Measurements from ENCODE around the gene FSCN2. TPM values are rescaled to one million over a fixed set of nuclear protein-coding genes. Genes with fewer than 3 reads are reported as not detected.
A peak's percentile ranks its signal among the peaks of the same experiment; 100 is the strongest.

The FSCN2 gene
- total RNA-seq, 1 donor from 2014 or later: 0.19 TPM

DNA sequence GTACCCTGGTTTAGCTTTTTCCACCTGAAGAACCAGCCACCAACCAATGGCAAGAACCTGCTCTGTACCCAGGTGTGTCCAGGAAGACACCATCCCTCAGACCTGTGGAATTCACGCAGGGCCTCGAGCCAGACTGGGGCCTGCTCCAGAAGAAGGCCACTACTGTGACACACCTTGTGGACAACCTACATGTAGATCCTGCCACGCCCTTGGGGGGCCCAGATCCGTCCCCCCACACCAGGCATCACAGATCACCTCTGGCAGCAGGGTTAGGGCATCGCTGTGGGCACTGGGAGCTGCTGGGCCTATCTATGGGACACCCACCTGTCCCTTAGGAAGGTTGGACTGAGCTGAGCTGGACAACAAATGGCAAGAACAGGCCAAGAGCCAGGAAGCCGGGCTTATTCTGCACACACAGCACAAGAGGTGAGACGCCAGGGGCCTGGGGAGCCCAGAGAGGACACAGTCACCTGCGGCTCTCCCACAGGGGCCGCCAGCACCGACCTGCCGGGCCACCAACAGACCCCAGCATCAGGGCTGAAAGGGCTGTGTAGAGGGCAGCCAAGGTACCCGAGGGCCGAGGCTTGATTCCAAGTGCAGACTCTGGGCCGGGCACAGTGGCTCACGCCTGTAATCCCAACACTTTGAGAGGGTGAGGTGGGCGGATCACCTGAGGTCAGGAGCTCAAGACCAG, 16.3 kb downstream of the FSCN2 start:
- ATAC-seq (no peak), DNase-seq (ENCODE audit: missing footprints) (peak; percentile 68)
- intact Hi-C loops (cut with DNase I): no loop called here

DNA sequence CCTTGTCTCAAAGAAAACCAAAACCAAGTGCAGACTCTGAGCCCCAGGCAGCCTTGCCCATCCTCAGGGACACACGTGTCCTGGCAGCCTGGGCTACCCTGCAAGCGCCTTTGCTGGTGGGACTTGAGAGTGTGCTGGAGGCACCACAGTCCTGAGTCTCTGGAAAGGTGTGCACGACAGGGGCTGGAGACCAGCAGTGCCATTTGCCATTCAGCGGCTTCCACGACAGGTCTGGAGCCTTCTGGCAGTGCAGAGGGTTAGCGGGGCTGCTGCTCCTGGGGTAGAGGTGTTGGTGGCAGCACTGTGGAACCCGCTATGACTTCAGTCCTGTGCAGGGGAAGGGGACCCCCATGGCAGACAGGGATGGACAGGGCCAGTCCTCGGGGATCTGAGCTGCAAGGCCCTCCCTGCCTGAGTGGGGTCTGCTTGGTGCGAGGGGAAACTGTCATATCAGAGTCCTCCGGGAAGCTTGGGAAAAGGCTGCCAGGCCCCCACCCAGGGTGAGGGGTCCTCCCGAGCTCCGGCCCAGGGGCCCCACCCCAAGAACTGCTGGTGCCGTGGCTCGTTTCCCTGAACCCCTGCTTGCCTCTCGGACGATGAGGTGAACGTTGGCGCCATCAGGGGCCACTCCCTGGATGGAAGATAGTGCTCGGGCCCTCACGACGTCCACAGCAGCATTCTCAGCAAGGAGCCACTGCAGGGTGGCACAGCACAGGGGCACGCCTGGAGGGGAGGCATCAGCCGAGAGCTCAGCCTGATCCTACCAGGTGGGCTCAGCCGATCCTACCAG, 17.2 kb downstream of the FSCN2 start:
- DNase-seq (ENCODE audit: missing footprints): no peak
- no peak for ATAC-seq
- intact Hi-C loops (cut with DNase I): no loop called here

- DNase-seq (ENCODE audit: missing footprints) (no peak), ATAC-seq (no peak)
- intact Hi-C loops (cut with DNase I): no loop called here
Observed at GRCh38 chr17:81546906-81547613, 18.9 kb downstream of the FSCN2 start.

DNA sequence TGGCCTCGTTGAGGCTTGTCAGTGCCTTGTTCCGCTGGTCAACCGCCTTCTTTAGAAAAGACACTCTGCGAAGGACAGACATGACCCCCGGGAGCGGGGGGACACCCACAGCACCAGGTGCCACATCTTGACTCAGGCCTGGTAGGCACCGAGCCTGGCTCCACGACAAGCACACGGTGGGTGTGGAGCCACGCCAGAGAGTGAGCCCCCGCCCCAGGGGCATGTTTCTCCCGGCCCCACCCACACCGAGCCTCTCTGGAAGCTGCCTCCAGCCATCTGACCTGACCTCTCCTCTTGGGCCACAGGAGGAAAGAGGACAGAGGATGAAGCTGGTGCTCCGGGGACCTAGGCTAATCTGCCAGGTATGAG, 19.4 kb downstream of the FSCN2 start:
- ATAC-seq (no peak), DNase-seq (ENCODE audit: missing footprints) (no peak)

DNA sequence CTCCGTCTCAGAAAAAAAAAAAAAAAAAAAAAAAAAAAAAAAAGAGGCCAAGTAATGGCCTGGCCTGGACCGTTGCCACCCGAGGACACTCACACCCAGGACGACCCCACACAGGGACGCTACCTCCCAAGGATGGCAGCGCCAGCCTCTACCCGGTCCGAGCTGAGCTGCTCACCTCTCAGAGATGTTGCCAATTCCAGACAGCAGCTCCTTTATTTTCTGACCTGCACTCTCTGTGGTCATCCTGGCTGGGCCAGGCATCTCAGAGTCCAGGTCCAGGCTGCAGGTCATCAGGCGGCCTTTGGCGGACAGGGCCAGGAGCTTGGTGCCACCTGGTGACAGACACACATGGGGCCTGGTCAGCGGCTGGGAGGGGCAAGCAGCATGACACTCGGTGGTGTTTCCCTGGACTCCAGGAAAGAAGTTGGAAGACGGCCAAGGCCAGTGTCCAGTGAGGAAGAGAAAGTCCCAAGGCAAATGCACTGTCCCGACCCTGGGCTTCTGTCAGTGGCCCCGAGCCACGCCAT, 20.9 kb downstream of the FSCN2 start:
- DNase-seq (ENCODE audit: missing footprints): peak; percentile 37
- intact Hi-C loops (cut with DNase I): no loop called here
- ATAC-seq: no peak

More for the DNA sequence above, 19.4 kb downstream of the FSCN2 start:
- intact Hi-C loops (cut with DNase I): no loop called here

DNA sequence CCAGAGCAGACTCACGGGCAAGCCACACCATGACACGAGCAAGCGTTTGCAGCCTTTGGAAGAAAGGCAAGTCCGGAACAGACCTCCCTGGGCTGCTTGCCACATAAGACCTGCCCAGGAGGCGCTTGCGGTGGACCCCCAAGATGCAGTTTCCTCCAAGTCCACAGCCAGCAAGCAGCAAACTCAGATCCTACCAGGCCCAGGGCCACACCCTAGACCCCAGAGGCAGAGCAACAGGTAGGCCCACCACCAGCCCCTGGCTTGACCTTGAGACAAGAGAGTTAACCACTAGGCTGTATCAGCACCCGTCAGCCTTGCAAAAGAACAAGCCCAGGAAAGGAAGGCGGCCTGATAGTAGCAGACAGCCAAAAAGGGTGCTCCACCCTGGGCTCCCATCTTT, 21.6 kb downstream of the FSCN2 start:
- intact Hi-C loops (cut with DNase I): loop anchor here (5.0 kb wide), 1 partner anchor 33 kb away; no protein-coding TSS in a partner anchor
- ATAC-seq (no peak), DNase-seq (ENCODE audit: missing footprints) (peak; percentile 30)

DNA sequence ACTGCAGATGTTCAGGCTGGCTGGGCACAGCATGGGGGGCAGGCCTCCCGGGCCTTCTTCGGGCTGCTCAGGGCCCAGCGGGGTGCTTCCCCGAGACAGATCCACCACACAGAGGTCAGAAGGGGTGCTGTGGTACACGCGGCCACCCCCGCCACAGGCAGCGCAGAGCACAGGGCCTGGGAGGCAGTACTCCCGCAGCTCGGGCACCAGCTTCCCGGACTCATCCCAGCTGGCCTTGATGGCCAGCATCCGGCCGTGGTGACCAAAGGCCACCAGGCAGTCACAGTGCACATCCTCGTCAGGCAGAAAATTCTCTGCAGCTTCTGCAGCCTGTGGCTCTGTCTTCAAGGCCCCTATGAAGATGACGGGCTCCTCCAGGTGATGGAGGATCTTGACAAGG, 22.1 kb downstream of the FSCN2 start:
- no peak for ATAC-seq
- peak; percentile 50 for DNase-seq (ENCODE audit: missing footprints)
- intact Hi-C loops (cut with DNase I): loop anchor here (5.0 kb wide), 1 partner anchor 33 kb away; no protein-coding TSS in a partner anchor

GRCh38 chr17:81550830-81551457, 22.8 kb downstream of the FSCN2 start:
- DNase-seq (ENCODE audit: missing footprints) (peak; percentile 31), ATAC-seq (no peak)
- intact Hi-C loops (cut with DNase I): loop anchor here (5.0 kb wide), 1 partner anchor 34 kb away; no protein-coding TSS in a partner anchor

DNA sequence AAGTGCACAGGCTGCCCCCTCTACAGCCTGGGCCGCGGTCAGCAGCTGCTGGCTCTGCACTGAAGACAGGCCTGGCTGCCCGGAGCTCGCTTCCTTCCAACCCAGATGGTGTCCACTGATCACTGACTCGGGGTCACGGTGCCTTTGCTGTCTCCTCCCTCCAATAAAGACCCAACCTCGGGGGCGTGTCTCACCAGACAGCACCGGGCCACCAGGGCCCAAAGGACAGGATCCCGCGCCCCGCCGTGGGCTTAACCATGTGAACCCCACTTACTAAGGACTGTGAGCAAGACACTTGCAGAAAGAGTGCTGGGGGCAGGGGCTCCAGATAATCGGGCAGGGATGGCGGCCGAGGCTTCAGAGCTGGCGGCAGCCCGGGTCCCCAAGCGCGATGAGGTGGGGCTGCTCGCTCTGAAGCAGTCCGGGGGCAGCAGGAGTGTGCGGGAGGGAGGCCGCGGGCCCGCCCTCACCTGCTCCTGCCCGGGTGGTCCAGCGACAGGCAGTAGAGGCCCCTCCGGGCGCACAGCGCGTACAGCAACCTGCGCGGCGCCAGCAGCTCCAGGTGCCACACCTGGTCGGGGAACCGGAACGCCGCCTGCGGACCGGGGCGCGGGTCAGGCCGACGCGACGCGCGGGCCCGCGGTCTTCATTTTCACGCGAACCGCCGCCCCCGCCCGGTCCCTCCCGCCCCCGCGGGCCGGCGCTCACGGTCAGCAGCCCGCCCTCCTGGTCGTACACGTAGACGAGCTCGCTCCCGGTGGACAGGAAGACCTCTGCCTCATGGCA, 23.5 kb downstream of the FSCN2 start:
- DNase-seq (ENCODE audit: missing footprints): peak; percentile 66
- peak; percentile 12 for ATAC-seq
- intact Hi-C loops (cut with DNase I): loop anchor here (5.0 kb wide), 1 partner anchor 34 kb away; no protein-coding TSS in a partner anchor

DNA sequence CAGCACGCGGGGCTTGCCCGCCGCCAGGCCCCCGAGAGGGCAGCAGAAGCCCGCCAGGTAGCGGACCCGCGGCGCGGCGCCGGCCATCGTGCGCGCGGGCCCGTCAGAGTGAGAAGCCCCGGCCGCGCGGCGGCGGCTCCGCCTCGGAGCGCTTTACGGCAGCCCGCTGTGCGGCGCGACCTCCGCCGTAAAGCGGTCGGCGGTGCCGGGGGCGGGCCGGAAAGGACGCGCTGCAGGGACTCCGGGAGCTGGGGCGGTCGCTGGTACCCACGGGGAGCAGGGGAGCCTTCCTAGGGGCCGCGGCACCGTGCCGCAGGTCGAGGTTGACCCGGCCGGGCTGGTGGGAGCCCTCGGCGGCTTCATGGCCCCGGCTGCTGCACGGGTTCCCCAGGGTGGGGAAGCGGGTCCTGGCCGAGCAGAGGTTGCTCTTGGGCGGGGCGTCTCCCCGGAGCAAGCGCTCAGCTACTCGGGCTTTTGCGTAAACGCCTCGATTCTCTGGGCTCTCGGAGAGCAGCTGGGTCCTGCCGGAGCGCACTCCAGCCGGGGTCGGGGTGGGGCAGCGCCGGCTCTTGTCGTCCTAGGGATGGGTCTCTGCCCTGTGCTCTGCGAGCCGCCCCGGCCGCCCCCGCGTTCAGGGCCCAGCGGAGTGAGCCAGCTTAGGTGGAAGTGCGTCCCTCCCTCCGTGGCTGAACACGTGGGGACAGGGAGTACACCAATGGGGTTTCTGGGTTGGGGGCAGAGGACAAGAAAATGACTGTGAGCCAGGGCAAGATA, 24.3 kb downstream of the FSCN2 start, which contains the start of gene FAAP100:
Gene FAAP100 (minus strand): TSS at position 110 of the 774 bp plus-strand sequence. CDS start 23 bp downstream, at position 87.
- ATAC-seq (peak; percentile 82), DNase-seq (ENCODE audit: missing footprints) (peak; percentile 92)
- intact Hi-C loops (cut with DNase I): loop anchor here (5.0 kb wide), 1 partner anchor 35 kb away; no protein-coding TSS in a partner anchor

DNA sequence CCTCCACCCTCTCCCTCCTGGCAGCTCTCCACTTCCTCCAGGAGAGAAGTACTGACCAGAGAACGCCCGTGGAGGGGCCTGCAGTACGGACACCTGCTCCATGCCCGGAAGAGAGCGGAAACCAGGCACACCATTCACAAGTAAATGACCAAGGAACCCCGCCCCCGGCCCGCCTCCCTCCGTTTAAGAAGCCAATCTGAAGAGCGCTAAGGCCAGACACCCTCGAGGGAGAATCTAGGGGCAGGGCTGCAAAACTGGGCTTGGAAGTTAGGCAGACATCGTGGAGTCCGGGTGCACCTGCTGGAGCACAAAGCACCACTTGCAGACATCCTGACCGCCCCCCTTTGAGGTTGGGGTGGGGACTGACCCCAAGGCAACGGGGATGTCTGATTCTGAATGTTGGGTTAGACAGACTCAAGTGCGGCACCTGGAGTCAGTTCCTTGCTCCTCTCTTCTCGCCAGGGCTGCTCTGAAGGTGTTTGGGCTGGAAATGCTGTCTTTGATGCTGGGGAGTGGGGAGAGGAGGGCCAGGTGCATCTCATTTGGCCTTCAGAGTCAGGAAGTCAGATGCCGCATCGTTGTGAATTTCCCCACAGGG, 24.9 kb downstream of the FSCN2 start:
- intact Hi-C loops (cut with DNase I): loop anchor here (5.0 kb wide), 1 partner anchor 36 kb away; no protein-coding TSS in a partner anchor
- ATAC-seq: peak; percentile 49
- peak; percentile 81 for DNase-seq (ENCODE audit: missing footprints)

GRCh38 chr17:81553616-81554181, 25.5 kb downstream of the FSCN2 start:
- DNase-seq (ENCODE audit: missing footprints): peak; percentile 42
- intact Hi-C loops (cut with DNase I): loop anchor here (5.0 kb wide), 1 partner anchor 36 kb away; no protein-coding TSS in a partner anchor
- ATAC-seq: no peak

- ATAC-seq (peak; percentile 37), DNase-seq (ENCODE audit: missing footprints) (peak; percentile 49)
- intact Hi-C loops (cut with DNase I): no loop called here
Observed at GRCh38 chr17:81556175-81556691, 28.1 kb downstream of the FSCN2 start.

GRCh38 chr17:81556863-81557262, 28.7 kb downstream of the FSCN2 start:
- intact Hi-C loops (cut with DNase I): no loop called here
- DNase-seq (ENCODE audit: missing footprints) (peak; percentile 30), ATAC-seq (no peak)

- no peak for ATAC-seq
- peak; percentile 58 for DNase-seq (ENCODE audit: missing footprints)
- intact Hi-C loops (cut with DNase I): no loop called here
Observed at GRCh38 chr17:81557276-81558114, 29.3 kb downstream of the FSCN2 start.
